Measurements from ENCODE around the gene SLC41A1.

GRCh38 chr1:205782627-205783432, 30.2 kb downstream of the SLC41A1 start:
- no peak for TF ChIP-seq RAD21 (IDR thresholded peaks at IDR 0.05; ENCODE audit: low read length)
- no peak for TF ChIP-seq EZH2phosphoT487 (IDR thresholded peaks at IDR 0.05; ENCODE audit: borderline replicate concordance, low read depth)
- TF ChIP-seq EP300 (IDR thresholded peaks at IDR 0.05; ENCODE audit: borderline replicate concordance in 1 of 2, low read depth in 1 of 2, low read length in 1 of 2), result no peak
- TF ChIP-seq YY1 (IDR thresholded peaks at IDR 0.05; ENCODE audit: low read depth), result no peak
- TF ChIP-seq CTCF (IDR thresholded peaks at IDR 0.05), result no peak
- no peak for TF ChIP-seq TAF1 (IDR thresholded peaks at IDR 0.05; ENCODE audit: borderline replicate concordance, low read depth, low read length)
- no peak for TF ChIP-seq MAX (IDR thresholded peaks at IDR 0.05; ENCODE audit: low read depth)
- no peak for TF ChIP-seq RFX5 (IDR thresholded peaks at IDR 0.05; ENCODE audit: low read length)
- no peak for TF ChIP-seq TCF12 (IDR thresholded peaks at IDR 0.05)
- TF ChIP-seq GATA2 (CRISPR knock-in tag; IDR thresholded peaks at IDR 0.05), result no peak
- no peak for TF ChIP-seq NFIC (IDR thresholded peaks at IDR 0.05; ENCODE audit: borderline replicate concordance)
- no peak for TF ChIP-seq POLR2AphosphoS5 (IDR thresholded peaks at IDR 0.05; ENCODE audit: low read depth, low read length)
- no peak for TF ChIP-seq SMC3 (IDR thresholded peaks at IDR 0.05; ENCODE audit: low read depth, low read length)
- TF ChIP-seq NRF1 (IDR thresholded peaks at IDR 0.05; ENCODE audit: low read depth, low read length), result no peak

All from SK-N-SH (cell line).